HG02870 (cell line): ENCODE results near the gene RAB4B.
"Not testable (repeated sequence)": the region's sequence is repeated elsewhere in the genome, so short reads cannot be mapped to it uniquely, and the experiment has no call there.

Source experiments
- ATAC-seq: cut with Tn5 transposase; IDR thresholded peaks from one replicate; pipeline ENCODE4 v1.9.1; 2021; ENCODE audit warnings: mild to moderate bottlenecking, moderate library complexity; ENCODE audit not compliant: unreplicated experiment

The RAB4B gene

DNA sequence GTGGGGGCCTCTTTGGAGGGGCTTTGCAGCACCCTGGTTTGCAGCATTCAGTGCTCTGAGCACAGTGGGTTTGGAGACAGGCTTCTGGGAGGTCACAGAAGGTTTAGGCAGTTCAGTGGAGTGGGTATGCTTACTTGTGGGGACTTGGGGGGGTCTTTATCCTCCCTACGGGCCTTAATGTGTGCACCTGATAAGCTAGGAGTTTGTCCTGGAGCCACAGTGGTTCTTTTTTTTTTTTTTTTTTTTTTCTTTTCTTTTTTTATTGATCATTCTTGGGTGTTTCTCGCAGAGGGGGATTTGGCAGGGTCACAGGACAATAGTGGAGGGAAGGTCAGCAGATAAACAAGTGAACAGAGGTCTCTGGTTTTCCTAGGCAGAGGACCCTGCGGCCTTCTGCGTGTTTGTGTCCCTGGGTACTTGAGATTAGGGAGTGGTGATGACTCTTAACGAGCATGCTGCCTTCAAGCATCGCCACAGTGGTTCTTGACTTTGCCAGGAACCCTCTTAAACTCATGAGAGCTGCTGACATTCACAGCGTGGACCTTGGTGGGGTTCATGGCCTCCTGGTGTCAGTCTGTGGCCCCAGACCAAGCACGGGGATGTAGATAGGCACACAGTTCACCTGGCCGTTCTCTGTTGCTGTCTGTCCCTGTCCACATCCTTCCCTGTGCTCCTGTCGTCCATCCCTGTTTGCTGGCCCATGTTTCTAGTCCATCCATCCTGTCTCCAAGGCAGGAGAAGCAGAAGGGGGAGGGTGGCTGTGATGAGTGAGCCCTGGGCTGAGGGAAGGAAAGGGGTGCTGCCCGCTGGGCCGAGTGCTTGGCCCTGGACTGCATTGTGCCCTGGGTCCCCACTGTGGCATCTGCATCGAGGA lies 23.6 kb downstream of the RAB4B start:
- no peak for ATAC-seq

- ATAC-seq, result no peak
These were observed 24.5 kb downstream of the RAB4B start for GRCh38 chr19:40802300-40803169.

DNA sequence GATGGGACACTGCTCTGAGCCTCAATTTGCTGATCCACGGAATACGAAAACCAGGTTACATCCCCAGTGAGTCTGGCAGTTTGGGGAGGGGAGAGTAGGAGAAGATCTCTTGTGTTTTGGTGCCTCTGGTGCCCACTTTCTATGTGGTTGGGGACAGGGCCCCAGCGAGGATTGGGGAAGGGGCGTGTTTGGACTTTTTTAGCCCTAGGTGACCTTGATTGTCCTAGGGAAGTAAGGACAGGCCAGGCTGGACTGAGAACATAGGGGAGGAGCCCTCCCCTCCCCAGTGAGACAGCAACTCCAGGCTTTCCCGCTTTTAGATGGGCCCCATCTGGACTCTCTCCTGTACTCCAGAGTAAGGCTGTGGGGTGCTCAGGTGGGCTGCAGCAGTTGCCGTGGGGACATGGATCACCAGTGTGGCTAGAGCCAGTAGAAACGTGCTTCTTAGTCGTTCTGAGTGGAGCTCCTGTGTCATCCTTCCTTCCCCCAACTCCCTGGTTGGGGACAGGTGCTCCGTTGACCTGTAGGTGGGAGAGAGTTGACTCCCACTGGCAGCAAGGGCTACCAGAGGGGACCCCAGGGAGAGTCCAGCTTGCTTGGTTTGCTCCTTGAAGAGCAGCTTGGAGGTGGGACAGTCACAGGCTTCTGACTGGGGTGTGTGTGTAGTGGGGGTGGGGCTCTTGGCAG lies 25.3 kb downstream of the RAB4B start:
- no peak for ATAC-seq

DNA sequence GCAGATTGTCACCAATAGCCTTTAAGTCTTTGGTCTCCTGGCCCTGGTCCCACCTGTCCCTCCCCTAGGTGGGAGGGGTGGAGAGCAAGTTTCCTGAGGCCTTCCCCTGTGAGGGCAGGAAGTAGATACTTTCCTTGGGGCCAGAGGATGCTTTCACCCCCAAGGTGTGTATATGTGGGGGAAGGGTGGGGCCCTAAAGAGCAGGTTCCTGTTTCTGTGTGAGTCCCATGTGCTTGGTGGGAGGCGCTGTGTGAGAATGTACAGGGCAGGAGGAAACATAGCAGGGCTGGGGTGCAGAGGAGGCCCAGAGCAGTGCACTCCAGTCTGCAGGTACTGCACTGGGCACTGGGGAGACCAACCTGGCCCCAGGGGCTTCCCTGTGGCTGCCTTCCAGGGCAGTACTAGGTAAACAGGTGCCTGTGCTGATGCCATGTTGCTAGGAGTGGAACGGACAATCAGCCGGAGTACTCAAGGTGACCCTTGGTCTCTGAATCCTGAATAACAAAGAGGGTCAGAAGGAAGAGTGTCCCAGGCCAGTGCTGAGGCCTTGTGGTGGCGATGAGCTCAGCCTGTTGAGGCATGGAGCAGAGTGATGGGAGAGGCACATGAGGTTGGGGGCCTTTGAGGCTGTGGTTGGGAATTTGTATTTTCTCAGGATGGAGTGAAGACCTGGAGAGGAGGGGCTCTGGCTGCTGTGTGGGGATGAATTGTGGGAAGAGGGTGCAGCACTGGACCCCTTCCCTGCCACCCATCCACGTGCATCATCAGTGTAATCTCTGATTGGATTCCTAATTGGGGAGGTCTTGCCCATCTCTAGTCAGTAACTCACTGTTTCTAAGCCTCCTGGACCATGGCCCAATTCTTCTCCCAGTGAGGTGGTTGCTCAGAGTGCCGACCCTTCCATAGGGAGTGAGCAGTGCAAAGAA lies 26.1 kb downstream of the RAB4B start:
- no peak for ATAC-seq

GRCh38 chr19:40804783-40805242 lies 26.8 kb downstream of the RAB4B start:
- no peak for ATAC-seq

- no peak for ATAC-seq
These were observed 27.3 kb downstream of the RAB4B start for GRCh38 chr19:40805258-40805868.

DNA sequence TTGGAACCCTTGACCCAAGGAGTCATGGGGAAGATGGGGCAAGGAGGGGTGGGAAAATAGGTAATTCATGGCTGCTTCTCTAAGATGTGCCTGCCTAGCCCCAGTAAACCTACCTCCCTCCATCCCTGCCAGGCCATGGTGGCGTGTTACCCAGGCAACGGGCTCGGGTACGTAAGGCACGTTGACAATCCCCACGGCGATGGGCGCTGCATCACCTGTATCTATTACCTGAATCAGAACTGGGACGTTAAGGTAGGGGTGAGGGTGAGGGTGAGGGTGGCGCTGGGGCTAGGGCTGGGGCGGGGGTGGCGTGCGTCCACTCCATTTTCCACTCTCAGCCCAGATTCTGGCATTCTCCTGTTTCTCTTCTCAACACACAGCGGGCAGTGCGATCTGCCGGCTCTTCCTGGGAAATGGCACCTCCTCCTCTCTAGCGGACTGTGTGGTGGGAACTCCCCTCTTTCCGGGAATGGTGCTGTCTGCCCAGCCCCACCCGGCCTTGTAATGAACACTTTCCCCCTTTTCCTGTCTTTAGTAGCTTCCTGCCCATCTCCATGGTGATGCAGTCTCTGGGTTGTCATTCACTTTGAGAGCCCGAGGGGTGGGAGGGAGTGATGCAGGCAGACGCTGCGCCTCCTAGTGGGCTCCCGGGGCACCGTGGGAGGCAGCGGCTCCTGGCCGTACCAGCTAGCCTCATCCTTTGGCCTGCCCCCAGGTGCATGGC lies 28.5 kb downstream of the RAB4B start:
- ATAC-seq, result no peak

DNA sequence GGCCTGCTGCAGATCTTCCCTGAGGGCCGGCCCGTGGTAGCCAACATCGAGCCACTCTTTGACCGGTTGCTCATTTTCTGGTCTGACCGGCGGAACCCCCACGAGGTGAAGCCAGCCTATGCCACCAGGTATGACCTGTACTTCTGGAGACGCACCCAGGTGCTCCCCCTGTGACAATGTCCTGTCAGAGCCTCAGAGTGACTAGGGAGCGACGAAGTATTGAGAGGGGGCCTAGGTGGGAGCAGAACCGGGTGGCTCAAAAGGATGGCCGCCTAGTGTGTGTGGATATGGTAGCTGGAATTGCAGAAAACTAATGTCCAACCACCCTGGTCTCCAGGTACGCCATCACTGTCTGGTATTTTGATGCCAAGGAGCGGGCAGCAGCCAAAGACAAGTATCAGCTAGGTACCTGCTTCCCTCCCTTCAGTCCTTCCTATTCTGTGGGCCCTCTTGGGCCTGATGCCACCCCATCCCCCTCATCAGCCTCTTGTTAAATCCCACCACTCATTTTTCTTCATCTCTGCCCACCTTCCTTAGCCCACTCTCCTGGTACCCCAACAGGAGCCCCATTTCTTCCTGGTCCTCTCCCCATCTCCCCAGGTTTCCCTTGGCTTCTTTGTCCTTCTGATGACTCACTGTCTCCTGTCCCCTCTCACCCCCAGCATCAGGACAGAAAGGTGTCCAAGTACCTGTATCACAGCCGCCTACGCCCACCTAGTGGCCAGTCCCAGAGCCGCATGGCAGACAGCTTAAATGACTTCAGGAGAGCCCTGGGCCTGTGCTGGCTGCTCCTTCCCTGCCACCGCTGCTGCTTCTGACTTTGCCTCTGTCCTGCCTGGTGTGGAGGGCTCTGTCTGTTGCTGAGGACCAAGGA lies 29.3 kb downstream of the RAB4B start:
- ATAC-seq, result no peak

- no peak for ATAC-seq
These were observed 29.9 kb downstream of the RAB4B start for GRCh38 chr19:40808021-40808325.

DNA sequence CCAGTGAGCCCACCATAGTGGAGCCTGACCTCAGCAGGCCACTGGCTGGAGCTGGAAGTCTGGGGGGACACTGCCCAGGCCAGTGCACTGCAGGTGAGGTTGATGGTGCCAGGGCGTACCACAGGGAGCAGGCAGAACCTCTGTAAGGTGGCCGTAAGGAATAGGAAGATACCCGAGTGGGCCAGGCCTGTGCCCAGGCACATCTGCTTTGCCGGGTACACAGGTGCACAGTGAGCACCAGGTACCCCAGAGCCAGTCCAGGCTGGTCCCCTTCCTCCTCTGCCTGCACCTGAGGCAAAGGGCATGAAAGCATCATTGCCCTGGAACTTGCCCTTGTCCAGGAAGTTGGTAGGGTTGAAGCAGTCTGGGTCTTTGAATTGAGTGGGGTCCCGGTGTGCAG lies 30.4 kb downstream of the RAB4B start:
- ATAC-seq, result no peak

GRCh38 chr19:40809358-40810086 lies 31.5 kb downstream of the RAB4B start:
- no peak for ATAC-seq

GRCh38 chr19:40810160-40810559 lies 32.1 kb downstream of the RAB4B start:
- no peak for ATAC-seq

DNA sequence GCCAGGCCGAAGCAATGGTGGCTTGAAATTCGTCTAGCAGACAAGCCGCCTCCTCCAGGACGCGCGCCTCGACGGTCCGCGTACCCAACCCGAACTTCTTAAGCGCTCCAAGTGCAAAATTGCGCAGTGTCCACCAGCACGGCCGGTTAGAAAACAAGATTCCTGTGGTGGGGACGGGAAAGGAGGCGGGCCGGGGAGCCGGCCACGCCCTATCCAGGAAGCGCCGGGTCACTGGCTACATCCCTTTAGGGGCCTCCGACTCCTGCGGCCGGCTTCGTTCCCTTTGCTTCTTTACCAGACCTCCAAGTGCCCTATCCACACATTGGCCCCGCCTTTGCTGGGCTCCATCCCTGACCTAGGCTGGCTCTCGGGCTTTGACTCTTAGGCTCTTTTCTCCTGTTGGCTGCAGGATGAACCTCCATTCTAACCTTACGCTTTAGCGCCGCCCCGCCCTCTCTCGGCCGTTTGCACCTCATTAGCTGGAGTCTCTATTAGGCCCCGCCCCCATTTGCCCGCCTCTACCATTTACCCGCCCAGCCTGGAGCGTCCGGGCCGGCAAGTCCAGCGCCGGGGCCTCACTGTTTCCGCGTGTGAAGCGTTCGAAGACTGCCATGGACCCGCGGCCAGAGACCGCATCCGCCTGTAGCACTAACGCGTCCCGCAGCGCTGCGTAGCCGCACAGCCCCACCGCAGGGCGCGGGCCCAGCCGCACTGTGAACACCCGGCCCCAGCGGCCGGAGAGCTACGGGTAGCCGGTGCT lies 32.8 kb downstream of the RAB4B start:
- not testable (repeated sequence) for ATAC-seq

DNA sequence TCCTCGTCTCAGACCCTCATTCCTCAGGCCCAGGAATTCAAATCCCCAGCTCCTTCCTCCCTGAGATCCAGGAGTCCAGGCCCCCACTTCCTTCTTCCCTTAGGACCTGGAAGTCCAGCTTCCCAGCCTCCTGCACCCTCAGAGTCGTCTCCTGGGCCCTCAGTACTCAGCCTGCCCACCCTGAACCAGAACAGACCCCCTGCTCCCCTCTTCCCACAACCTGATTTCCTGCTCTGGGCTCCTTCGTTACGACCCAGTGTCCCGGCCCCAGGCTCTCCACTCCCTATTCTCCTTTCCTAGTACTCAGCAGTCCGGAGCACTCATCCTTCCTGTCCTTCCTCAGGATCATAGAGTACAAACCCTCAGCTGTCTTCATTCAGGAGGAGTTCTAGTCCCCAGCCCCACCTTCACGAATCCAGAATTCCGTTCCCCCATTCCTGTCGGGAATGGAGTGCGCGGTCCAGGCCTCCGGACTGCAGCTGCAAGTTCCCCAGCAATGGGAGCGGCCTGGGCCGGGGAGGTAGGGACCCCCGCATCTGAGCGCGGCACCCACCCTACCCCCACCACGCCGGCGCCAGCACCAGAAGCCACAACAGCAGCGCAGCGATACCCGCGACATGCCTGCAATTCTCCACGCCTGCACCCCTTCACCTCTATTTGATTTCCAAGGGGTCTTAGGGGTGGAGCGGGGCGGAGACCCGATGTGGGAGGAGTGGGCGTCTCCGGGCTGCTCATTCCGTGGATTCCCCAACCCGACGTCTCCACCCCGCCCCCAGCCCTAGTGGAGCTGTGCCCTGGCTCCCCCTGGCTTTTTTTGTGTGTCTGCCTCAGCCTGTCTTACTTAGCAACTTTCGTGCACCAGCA lies 33.7 kb downstream of the RAB4B start:
- no peak for ATAC-seq

DNA sequence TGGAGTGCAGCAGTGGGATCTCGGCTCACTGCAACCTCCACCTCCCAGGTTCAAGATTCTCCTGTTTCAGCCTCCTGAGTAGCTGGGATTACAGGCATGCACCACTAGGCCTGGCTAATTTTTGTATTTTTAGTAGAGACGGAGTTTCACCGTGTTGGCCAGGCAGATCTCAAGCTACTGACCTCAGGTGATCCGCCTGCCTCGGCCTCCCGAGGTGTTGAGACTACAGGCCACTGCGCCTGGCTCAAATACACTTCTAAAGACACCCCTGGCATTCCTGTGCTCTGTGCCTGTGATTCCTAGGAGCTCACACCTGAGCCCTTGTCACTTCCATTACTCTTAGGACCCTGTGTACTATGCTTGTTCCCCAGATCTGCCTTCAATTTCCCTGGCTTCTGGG lies 34.5 kb downstream of the RAB4B start:
- not testable (repeated sequence) for ATAC-seq

GRCh38 chr19:40813182-40813581 lies 35.1 kb downstream of the RAB4B start:
- no peak for ATAC-seq
